Bone marrow (tissue), 2 donors: ENCODE data around the gene KCNJ10.

Experiments
- DNase-seq, 2 donors: peaks; one replicate each; lab custom pipeline; 2025; lab: John Stamatoyannopoulos, UW

Gene KCNJ10

GRCh38 chr1:159990005-159990404 is 80.0 kb downstream of the KCNJ10 start:
- no peak for DNase-seq

- no peak for DNase-seq
Observed at GRCh38 chr1:159989581-159989980, 80.4 kb downstream of the KCNJ10 start.

GRCh38 chr1:159988006-159988405 is 82.0 kb downstream of the KCNJ10 start:
- DNase-seq: no peak

GRCh38 chr1:159987186-159987585 is 82.8 kb downstream of the KCNJ10 start:
- DNase-seq: no peak

GRCh38 chr1:159986531-159986930 is 83.4 kb downstream of the KCNJ10 start:
- DNase-seq: no peak

GRCh38 chr1:159986093-159986492 is 83.9 kb downstream of the KCNJ10 start:
- DNase-seq: no peak

- DNase-seq: no peak
Observed at GRCh38 chr1:159985473-159985872, 84.5 kb downstream of the KCNJ10 start.

- DNase-seq: no peak
Observed at GRCh38 chr1:159983681-159984080, 86.3 kb downstream of the KCNJ10 start.

GRCh38 chr1:159982280-159982679 is 87.7 kb downstream of the KCNJ10 start:
- DNase-seq: no peak

GRCh38 chr1:159981351-159982055 is 88.5 kb downstream of the KCNJ10 start:
- no peak for DNase-seq

- DNase-seq: no peak
Observed at GRCh38 chr1:159980786-159981185, 89.2 kb downstream of the KCNJ10 start.

GRCh38 chr1:159980076-159980475 is 89.9 kb downstream of the KCNJ10 start:
- no peak for DNase-seq

GRCh38 chr1:159979257-159979656 is 90.7 kb downstream of the KCNJ10 start:
- no peak for DNase-seq

GRCh38 chr1:159978107-159978398 is 91.9 kb downstream of the KCNJ10 start:
- DNase-seq: no peak

GRCh38 chr1:159977364-159978106 is 92.4 kb downstream of the KCNJ10 start:
- DNase-seq: no peak

GRCh38 chr1:159974350-159974965 is 95.5 kb downstream of the KCNJ10 start:
- no peak for DNase-seq

GRCh38 chr1:159973350-159973940 is 96.5 kb downstream of the KCNJ10 start:
- no peak for DNase-seq

GRCh38 chr1:159972443-159973205 is 97.3 kb downstream of the KCNJ10 start:
- no peak for DNase-seq

GRCh38 chr1:159970932-159971342 is 99.0 kb downstream of the KCNJ10 start:
- no peak for DNase-seq

GRCh38 chr1:159968901-159969300 is 101.1 kb downstream of the KCNJ10 start:
- no peak for DNase-seq

GRCh38 chr1:159965263-159965662 is 104.7 kb downstream of the KCNJ10 start:
- no peak for DNase-seq

GRCh38 chr1:159964144-159964543 is 105.8 kb downstream of the KCNJ10 start:
- no peak for DNase-seq
